ENCODE results near the gene GHRHR.

Gene GHRHR

GRCh38 chr7:30998180-30998579, 34.4 kb downstream of the GHRHR start:
- Histone ChIP-seq H3K27ac (no peak overlapping the region), H3K27me3 (replicated peaks) (no peaks in the 10 kb centered on the region), H3K4me3 (ENCODE audit: low read depth, low read length) (no peak overlapping the region), H3K36me3 (replicated peaks) (no peaks in the 10 kb centered on the region)
- no peak for DNase-seq
- TF ChIP-seq CTCF (IDR thresholded peaks at IDR 0.05; ENCODE audit: low read depth, low read length, missing control alignments), result no peak
- in situ Hi-C loops (cut with HindIII; ENCODE audit: low pct_ligation_motif_present, low sequenced_read_pairs), result no loop called here

GRCh38 chr7:31000161-31000693, 36.5 kb downstream of the GHRHR start:
- Histone ChIP-seq H3K27me3 (replicated peaks) (no peaks in the 10 kb centered on the region), H3K4me3 (ENCODE audit: low read depth, low read length) (no peak overlapping the region), H3K36me3 (replicated peaks) (no peaks in the 10 kb centered on the region), H3K27ac (no peak overlapping the region)
- DNase-seq, result no peak
- in situ Hi-C loops (cut with HindIII; ENCODE audit: low pct_ligation_motif_present, low sequenced_read_pairs), result no loop called here
- no peak for TF ChIP-seq CTCF (IDR thresholded peaks at IDR 0.05; ENCODE audit: low read depth, low read length, missing control alignments)

GRCh38 chr7:31000779-31001178, 37.0 kb downstream of the GHRHR start:
- Histone ChIP-seq H3K27ac (no peak overlapping the region), H3K4me3 (ENCODE audit: low read depth, low read length) (no peak overlapping the region), H3K27me3 (replicated peaks) (no peaks in the 10 kb centered on the region), H3K36me3 (replicated peaks) (no peaks in the 10 kb centered on the region)
- in situ Hi-C loops (cut with HindIII; ENCODE audit: low pct_ligation_motif_present, low sequenced_read_pairs), result no loop called here
- no peak for DNase-seq
- no peak for TF ChIP-seq CTCF (IDR thresholded peaks at IDR 0.05; ENCODE audit: low read depth, low read length, missing control alignments)

GRCh38 chr7:31002256-31002655, 38.5 kb downstream of the GHRHR start:
- in situ Hi-C loops (cut with HindIII; ENCODE audit: low pct_ligation_motif_present, low sequenced_read_pairs), result no loop called here
- Histone ChIP-seq H3K36me3 (replicated peaks) (no peaks in the 10 kb centered on the region), H3K4me3 (ENCODE audit: low read depth, low read length) (no peak overlapping the region), H3K27me3 (replicated peaks) (no peaks in the 10 kb centered on the region), H3K27ac (no peak overlapping the region)
- TF ChIP-seq CTCF (IDR thresholded peaks at IDR 0.05; ENCODE audit: low read depth, low read length, missing control alignments), result no peak
- DNase-seq, result no peak

- in situ Hi-C loops (cut with HindIII; ENCODE audit: low pct_ligation_motif_present, low sequenced_read_pairs), result no loop called here
- no peak for DNase-seq
- H3K36me3 ChIP-seq (replicated peaks), result no peaks in the 10 kb centered on the region
- no peaks in the 10 kb centered on the region for H3K27me3 ChIP-seq (replicated peaks)
- no peak for TF ChIP-seq CTCF (IDR thresholded peaks at IDR 0.05; ENCODE audit: low read depth, low read length, missing control alignments)
- H3K27ac ChIP-seq, result no peak overlapping the region
- no peak overlapping the region for H3K4me3 ChIP-seq (ENCODE audit: low read depth, low read length)
Measured at GRCh38 chr7:31003097-31003496, 39.3 kb downstream of the GHRHR start.

- in situ Hi-C loops (cut with HindIII; ENCODE audit: low pct_ligation_motif_present, low sequenced_read_pairs), result no loop called here
- H3K36me3 ChIP-seq (replicated peaks), result no peaks in the 10 kb centered on the region
- no peak for DNase-seq
Measured at GRCh38 chr7:31003721-31004120, 40.0 kb downstream of the GHRHR start.

More at GRCh38 chr7:31003721-31004120, 40.0 kb downstream of the GHRHR start:
- no peaks in the 10 kb centered on the region for H3K27me3 ChIP-seq (replicated peaks)
- no peak overlapping the region for H3K27ac ChIP-seq
- no peak overlapping the region for H3K4me3 ChIP-seq (ENCODE audit: low read depth, low read length)
- TF ChIP-seq CTCF (IDR thresholded peaks at IDR 0.05; ENCODE audit: low read depth, low read length, missing control alignments), result no peak
